HTERT RPE-1 (cell line): ENCODE results near the gene KCNQ5.
"Not testable (repeated sequence)": the region's sequence is repeated elsewhere in the genome, so short reads cannot be mapped to it uniquely, and the experiment has no call there.

ENCODE experiments used
- in situ Hi-C: fragments of 300-500 bp; cut with MboI; formaldehyde crosslinking; loops from 4 replicates; pipeline ENCODE4 v1.14.3; 2020; ENCODE audit warnings: low sequenced_read_pairs

KCNQ5 gene

DNA sequence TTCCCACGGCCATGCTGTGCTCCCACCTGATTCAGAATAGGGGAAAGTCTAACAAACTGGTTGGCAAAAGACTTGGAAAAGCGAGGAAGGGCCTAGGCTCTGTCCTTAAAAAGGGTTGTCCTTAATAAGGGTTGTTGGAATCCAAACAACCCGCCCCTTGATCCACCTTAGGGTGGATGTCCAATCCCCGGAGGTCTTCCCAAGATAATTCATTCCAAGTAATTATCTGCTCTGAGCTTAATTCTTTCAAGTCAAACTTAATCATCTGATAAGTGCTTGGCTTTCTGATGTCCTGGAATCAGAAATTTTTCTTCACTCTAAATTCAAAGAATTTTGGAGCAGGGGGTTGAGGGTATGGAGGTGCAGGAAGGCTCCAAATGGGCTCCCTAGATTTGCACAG, 603.5 kb downstream of the KCNQ5 start, which contains the start of gene KHDC1L:
Gene KHDC1L (minus strand): TSS at position 101 of the 400 bp plus-strand sequence. CDS start 88 bp downstream, at position 13.
- in situ Hi-C loops = no loop called here

DNA sequence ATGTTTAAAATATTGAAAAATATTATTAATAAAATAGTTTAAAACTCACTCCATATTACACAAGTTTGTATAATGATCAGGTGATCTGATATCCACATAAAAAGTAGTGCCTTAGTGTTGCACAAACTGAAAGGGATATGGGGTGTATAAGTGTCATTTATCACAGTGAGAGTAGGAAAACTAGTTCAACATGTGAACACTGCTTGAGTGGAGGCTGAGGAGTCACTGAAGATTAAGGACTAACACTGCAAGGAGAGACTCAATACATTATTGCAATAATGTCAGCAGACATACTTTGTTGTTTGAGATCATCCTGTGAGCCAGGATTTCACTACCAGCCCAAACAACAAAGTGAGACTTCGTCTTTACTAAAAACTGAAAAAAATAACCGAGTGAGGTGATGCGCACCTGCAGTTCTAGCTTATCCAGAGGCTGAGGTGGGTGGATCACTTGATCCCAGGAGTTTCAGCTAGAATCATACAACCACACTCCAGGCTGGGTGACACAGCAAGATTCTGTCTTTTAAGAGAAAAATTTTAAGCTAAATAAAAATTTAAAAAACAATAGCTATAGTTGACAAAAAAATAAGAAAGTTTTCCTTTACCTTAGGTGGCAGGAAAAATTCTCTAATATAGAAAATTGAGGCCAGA, 605.9 kb downstream of the KCNQ5 start:
- in situ Hi-C loops = no loop called here

DNA sequence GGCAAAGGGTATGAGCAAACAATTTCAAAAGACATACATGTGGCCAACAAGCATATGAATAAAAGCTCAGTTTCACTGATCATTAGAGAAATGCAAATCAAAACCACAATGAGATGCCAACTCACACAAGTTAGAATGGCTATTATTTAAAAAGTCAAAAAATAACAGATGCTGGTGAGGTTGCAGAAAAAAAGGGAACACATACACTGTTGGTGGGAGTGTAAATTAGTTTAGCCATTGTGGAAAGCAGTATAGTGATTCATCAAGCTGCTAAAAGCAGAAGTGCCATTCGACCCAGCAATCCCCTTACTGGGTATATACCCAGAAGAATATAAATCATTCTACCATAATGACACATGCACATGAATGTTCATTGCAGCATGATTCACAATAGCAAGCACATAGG, 610.1 kb downstream of the KCNQ5 start:
- in situ Hi-C loops = no loop called here

DNA sequence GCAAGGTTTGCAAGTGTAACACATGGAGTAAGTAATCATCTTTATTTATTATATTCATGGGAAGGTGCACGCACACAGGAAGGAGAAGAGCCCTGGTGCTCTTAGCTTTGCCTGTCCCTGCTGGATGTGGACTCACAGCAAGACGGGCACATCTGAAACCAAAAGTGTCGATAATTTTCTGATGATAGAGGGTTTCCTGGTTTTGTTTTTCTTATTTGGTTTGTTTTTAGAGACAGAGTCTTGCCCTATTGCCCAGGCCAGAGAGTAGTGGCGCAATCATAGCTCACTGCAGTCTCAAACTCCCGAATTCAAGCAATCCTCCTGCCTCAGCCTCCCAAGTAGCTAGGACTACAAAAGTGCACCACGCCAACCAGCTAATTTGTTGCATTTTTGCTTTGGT, 611.2 kb downstream of the KCNQ5 start:
- in situ Hi-C loops = no loop called here

DNA sequence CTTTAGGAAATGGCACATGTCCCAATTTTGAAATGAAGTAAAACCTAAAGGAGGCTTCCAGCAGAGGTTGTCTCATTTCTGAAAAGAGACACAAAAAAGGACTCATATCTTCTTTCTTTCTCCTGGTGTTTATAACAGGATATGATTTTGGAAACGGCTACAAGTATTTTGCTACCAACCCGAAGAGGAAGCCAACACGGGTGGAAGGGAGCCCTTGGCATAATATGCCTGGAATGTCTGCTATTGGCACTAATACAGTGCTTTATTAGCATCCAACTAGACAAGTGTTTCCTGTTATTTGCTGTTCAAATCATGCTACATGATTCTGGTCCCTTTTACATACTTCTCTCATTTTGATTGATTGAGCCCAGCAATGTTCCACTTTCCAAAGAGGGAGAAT, 612.1 kb downstream of the KCNQ5 start:
- in situ Hi-C loops = not testable (repeated sequence)

DNA sequence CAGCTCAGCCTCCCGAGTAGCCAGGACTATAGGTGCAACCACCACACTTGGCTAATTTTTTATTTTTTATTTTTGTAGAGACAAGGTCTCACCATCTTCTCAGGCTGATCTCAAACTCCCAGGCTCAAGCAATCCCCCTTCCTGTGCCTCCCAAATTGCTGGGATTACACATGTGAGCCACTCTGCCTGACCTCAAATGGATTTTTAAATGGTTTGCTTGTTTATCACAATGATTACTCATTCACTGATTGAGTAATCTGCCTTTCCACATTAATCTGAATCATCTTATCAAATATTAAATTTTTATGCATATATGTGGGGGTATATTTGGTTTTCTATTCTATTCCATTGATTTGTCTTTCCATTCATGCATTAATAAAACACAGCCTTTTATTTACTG, 612.9 kb downstream of the KCNQ5 start:
- in situ Hi-C loops = no loop called here

DNA sequence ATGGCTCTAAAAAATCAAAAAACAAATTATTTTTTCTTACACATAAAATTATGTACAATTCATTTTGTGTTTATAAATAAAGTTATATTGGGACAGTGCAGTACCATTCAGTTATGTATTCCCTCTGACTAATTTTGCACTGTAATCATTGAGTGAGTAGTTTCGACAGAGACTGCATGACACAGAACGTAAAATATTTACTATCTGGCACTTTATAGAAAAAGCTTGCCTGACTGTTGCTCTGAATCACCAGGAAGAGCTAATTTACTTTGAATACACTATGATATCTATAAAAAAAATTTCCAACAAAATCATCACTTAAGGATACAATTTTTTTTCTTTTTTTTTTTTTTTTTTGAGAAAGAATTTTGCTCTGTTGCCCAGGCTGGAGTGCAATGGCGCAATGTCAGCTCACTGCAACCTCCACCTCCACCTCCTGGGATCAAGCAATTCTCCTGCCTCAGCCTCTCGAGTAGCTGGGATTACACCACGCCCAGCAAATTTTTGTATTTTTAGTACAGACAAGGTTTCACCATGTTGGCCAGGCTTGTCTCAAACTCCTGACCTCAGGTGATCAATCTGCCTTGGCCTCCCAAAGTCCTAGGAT, 614.4 kb downstream of the KCNQ5 start:
- in situ Hi-C loops = no loop called here

DNA sequence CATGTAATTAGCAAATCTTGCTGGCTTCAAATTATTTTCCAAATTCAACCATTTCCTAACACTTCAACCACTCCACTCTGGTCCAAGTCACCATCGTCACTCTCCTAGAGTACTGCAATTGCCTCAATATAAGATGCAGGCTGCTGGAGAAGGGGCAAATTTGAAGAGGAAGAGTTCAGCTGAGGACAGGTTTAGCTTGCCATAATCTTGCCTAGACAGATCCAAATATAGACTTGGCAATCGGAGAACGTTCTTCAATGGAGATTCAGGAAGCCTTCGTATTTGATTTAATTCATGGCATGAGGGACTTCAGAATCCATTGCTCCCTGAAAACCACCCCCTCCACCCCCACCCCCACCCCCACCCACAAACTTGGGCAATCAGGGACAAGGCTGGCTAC, 618.9 kb downstream of the KCNQ5 start:
- in situ Hi-C loops = no loop called here

DNA sequence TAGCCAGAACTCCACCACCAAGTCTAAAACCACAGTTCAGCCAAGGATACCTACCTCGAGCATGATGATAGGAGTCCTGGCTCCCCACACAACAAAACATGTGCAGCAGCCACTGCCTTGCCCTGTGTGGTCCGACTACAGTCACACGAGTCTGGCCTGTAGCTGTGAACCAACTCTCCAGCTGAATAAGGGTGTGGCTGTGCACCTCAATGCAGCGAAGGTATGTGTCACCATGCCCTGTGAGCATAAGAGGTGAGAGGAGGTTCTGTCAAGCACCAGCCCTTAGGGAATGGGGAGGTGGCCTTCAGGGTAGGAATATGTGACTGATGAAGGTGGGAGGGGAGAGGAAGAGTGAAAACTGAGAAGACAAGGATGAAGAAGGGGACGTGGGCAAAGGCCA, 620.1 kb downstream of the KCNQ5 start:
- in situ Hi-C loops = no loop called here
